Hepatocyte (in vitro differentiated cells): ENCODE results near the gene PRKAA2.

ENCODE experiments used
- CTCF ChIP-seq: fragments of 200-600 bp; sonication (generic); IDR thresholded peaks from 2 replicates; pipeline ENCODE4 v1.5.1; 2016; ENCODE audit warnings: antibody characterized with exemption, mild to moderate bottlenecking; ENCODE audit not compliant: poor library complexity
- EZH2 ChIP-seq: fragments of 200-600 bp; sonication (generic); IDR thresholded peaks from 2 replicates; pipeline ENCODE4 v1.6.1; 2016; ENCODE audit warnings: antibody characterized with exemption, mild to moderate bottlenecking, borderline replicate concordance
- EZH2phosphoT487 ChIP-seq: fragments of 200-600 bp; sonication (generic); IDR thresholded peaks from one replicate; pipeline ENCODE4 v1.6.1; 2018; ENCODE audit warnings: antibody characterized with exemption, mild to moderate bottlenecking, low read depth, moderate library complexity; ENCODE audit not compliant: unreplicated experiment, severe bottlenecking

GRCh38 chr1:56666112-56666608 lies 21.0 kb downstream of the PRKAA2 start:
- TF ChIP-seq CTCF (no peak), EZH2phosphoT487 (no peak), EZH2 (no peak)
